ENCODE measurements around the gene RNF167. TPM values are rescaled to one million over a fixed set of nuclear protein-coding genes. Genes with fewer than 3 reads are reported as not detected.

RNF167 gene
- total and polyA plus RNA-seq, 2 donors (not counting 3 experiments of a cell fraction or from before 2014, with no cell fraction given): 60.2 to 87.6 TPM

- dilution Hi-C loops (cut with MboI; ENCODE audit: extremely low pct_ligation_motif_present, low sequenced_read_pairs): no loop called here
- ChIA-PET POLR2A (interaction anchor here (1.0 to 1.5 kb wide), 3 partner anchors 32 to 62 kb away, joined by 3 to 4 read pairs (median 4); partner anchors contain the start of genes RNF167, SLC25A11 and SPAG7), CTCF (interaction anchor here (0.6 to 3.1 kb wide), 36 partner anchors 9 to 199 kb away, joined by 3 to 71 read pairs (median 7); partner anchors contain the start of genes ARRB2, C17orf107, CAMTA2 and ENO3)
- no peaks in the 10 kb centered on the region for H3K9me3 ChIP-seq (replicated peaks; ENCODE audit: control insufficient read depth, insufficient read depth, low read length)
- FAIRE-seq (no peak), DNase-seq (ENCODE audit: low read depth, low spot score) (no peak)
- TF ChIP-seq EZH2 (IDR thresholded peaks at IDR 0.05; ENCODE audit: borderline replicate concordance, low read depth, low read length, severe bottlenecking) (no peak), JUN (IDR thresholded peaks at IDR 0.05; ENCODE audit: borderline replicate concordance, insufficient read depth, insufficient read length, low read depth) (no peak), POLR2AphosphoS5 (IDR thresholded peaks at IDR 0.05; ENCODE audit: insufficient read depth, low read depth, low read length) (no peak), GATA2 (IDR thresholded peaks at IDR 0.05; ENCODE audit: insufficient read depth, insufficient read length, low read depth, low read length) (no peak), POLR2A (IDR thresholded peaks at IDR 0.05; ENCODE audit: low read depth, low read length) (no peak), CTCF (IDR thresholded peaks at IDR 0.05; ENCODE audit: extremely low read depth in 1 of 2, insufficient read depth in 1 of 2, low read depth in 1 of 2, low read length in 2 of 2) (no peak), FOS (IDR thresholded peaks at IDR 0.05; ENCODE audit: borderline replicate concordance, insufficient read depth, low read length) (no peak), MYC (IDR thresholded peaks at IDR 0.05; ENCODE audit: low read depth, low read length) (no peak), MAX (IDR thresholded peaks at IDR 0.05; ENCODE audit: insufficient read depth, insufficient read length) (no peak)
- intact Hi-C loops (cut with micrococcal nuclease): loop anchor here (2.0 kb wide), 1 partner anchor 40 kb away; the partner anchor contains the start of gene PFN1
- no TSS peak for BruUV-seq (replicated peaks)
- no peaks in the 10 kb centered on the region for H3K27me3 ChIP-seq (ENCODE audit: control insufficient read depth in 2 of 2, insufficient read depth in 2 of 2, low read length in 2 of 2)
- H4K20me1 ChIP-seq (replicated peaks; ENCODE audit: control insufficient read depth, extremely low read depth, insufficient read depth, low read length): no peaks in the 10 kb centered on the region
- no peak overlapping the region for H3K4me2 ChIP-seq (ENCODE audit: insufficient read depth, low read length)
- H3K36me3 ChIP-seq (ENCODE audit: control insufficient read depth in 2 of 2, extremely low read depth in 1 of 2, insufficient read depth in 2 of 2, low read length in 2 of 2): no peaks in the 10 kb centered on the region
- no peak overlapping the region for H3K27ac ChIP-seq (ENCODE audit: insufficient read depth, low read depth, low read length)
- no peaks in the 10 kb centered on the region for H3K9me1 ChIP-seq (replicated peaks; ENCODE audit: control insufficient read depth, extremely low read depth, insufficient read depth, low read length)
- H3K4me3 ChIP-seq (replicated peaks in 1 of 3; ENCODE audit: insufficient read depth in 1 of 3, low read depth in 1 of 3, low read length in 3 of 3): no peak overlapping the region
- H3K4me1 ChIP-seq (ENCODE audit: control insufficient read depth, extremely low read depth, insufficient read depth, low read length): no peaks in the 10 kb centered on the region
- H2AFZ ChIP-seq (ENCODE audit: low read depth, low read length): peak overlapping the region; percentile 62
- no peak overlapping the region for H3K9ac ChIP-seq (replicated peaks; ENCODE audit: extremely low read depth, insufficient read depth, low read length)
- no peaks in the 10 kb centered on the region for H3K79me2 ChIP-seq (ENCODE audit: control insufficient read depth, insufficient read depth, low read length)
Measured at GRCh38 chr17:4908301-4908700, 31.8 kb upstream of the RNF167 start.

Measured in endothelial cell of umbilical vein (primary cell).